ENCODE measurements around the gene MTX1. TPM values are rescaled to one million over a fixed set of nuclear protein-coding genes. Genes with fewer than 3 reads are reported as not detected.
"Not testable (repeated sequence)": the region's sequence is repeated elsewhere in the genome, so short reads cannot be mapped to it uniquely, and the experiment has no call there.

MTX1 gene
- polyA plus RNA-seq (2011; rRNA removed) (44.6 and 62.3 TPM in 2 replicates), polyA minus RNA-seq (2011; rRNA and poly(A)+ RNA removed) (33.4 and 56.5 TPM in 2 replicates)

DNA sequence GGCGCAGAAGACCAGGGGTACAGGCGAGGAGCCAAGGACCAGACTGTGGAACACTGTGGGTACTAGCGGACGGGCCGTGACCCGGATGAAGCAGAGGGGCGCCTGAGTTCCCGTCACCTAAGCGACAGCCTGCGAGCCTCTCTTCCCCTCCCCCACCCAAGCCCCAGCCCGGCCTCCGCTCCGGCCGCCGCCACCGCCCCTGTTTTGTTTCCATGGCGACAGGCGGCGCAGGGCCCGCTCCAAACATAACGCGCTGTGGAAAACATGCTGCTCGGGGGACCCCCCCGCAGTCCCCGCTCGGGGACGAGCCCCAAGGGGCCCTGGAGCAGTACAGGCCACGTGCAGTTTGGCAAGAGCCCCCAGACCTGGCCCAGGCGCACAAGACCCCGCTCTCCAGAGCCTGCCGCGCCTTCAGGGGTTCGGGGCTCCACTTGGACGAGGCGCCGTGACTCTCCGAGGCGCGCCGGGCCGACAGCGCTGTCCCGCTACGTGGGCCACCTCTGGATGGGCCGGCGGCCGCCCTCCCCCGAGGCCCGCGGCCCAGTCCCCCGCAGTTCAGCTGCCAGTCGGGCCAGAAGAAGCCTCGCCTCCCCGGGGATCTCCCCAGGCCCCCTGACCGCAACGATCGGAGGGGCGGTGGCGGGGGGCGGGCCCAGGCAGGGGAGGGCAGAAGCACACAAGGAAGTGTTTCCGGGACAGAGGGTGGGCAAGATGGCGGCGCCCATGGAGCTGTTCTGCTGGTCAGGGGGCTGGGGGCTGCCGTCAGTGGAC is at the start of gene MTX1:
Gene MTX1, plus strand, starts transcription at position 155 of the 771 bp plus-strand sequence. Its CDS starts 110 bp downstream, at position 265.
- TF ChIP-seq, protein P1, sequence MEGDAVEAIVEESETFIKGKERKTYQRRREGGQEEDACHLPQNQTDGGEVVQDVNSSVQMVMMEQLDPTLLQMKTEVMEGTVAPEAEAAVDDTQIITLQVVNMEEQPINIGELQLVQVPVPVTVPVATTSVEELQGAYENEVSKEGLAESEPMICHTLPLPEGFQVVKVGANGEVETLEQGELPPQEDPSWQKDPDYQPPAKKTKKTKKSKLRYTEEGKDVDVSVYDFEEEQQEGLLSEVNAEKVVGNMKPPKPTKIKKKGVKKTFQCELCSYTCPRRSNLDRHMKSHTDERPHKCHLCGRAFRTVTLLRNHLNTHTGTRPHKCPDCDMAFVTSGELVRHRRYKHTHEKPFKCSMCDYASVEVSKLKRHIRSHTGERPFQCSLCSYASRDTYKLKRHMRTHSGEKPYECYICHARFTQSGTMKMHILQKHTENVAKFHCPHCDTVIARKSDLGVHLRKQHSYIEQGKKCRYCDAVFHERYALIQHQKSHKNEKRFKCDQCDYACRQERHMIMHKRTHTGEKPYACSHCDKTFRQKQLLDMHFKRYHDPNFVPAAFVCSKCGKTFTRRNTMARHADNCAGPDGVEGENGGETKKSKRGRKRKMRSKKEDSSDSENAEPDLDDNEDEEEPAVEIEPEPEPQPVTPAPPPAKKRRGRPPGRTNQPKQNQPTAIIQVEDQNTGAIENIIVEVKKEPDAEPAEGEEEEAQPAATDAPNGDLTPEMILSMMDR (IDR thresholded peaks at IDR 0.05; ENCODE audit: low read depth, low read length): no peak
- CTCF ChIA-PET: interaction anchor here (1.0 to 5.4 kb wide), 6 partner anchors 15 to 41 kb away, joined by 3 to 55 read pairs (median 9); partner anchors contain the start of gene KRTCAP2
- DNase-seq (ENCODE audit: low read depth, low spot score): no peak

GRCh38 chr1:155158991-155159390 is 49.5 kb upstream of the MTX1 start:
- no peak overlapping the region for H3K4me3 ChIP-seq (ENCODE audit: low read depth, low read length)
- H3K27ac ChIP-seq (ENCODE audit: low read depth, low read length): peak overlapping the region; percentile 21
- ChIA-PET POLR2A (interaction anchor here (0.7 kb wide), 1 partner anchor 115 kb away, joined by 4 read pairs; the partner anchor contains the start of gene CLK2), CTCF (no interaction called here)
- no peak for DNase-seq (ENCODE audit: low read depth, low spot score)
- H3K9me3 ChIP-seq (ENCODE audit: control insufficient read depth, insufficient read depth, low read length): no peaks in the 10 kb centered on the region
- TF ChIP-seq, protein P1 (IDR thresholded peaks at IDR 0.05; ENCODE audit: low read depth, low read length): no peak
- peaks cover 9% of the 10 kb centered on the region for H3K27me3 ChIP-seq (ENCODE audit: control insufficient read depth, insufficient read depth, low read length)

More for the DNA sequence above, at the start of gene MTX1:
- H3K27me3 ChIP-seq (ENCODE audit: control insufficient read depth, insufficient read depth, low read length): no peaks in the 10 kb centered on the region
- H3K9me3 ChIP-seq (ENCODE audit: control insufficient read depth, insufficient read depth, low read length): no peaks in the 10 kb centered on the region
- POLR2A ChIA-PET: interaction anchor here (1.0 to 2.5 kb wide), 6 partner anchors 15 to 36 kb away, joined by 4 to 19 read pairs (median 6); partner anchors contain the start of gene KRTCAP2
- H3K27ac ChIP-seq (ENCODE audit: low read depth, low read length): peak within 1 kb of the TSS; percentile 97
- peak within 1 kb of the TSS; percentile 96 for H3K4me3 ChIP-seq (ENCODE audit: low read depth, low read length)

DNA sequence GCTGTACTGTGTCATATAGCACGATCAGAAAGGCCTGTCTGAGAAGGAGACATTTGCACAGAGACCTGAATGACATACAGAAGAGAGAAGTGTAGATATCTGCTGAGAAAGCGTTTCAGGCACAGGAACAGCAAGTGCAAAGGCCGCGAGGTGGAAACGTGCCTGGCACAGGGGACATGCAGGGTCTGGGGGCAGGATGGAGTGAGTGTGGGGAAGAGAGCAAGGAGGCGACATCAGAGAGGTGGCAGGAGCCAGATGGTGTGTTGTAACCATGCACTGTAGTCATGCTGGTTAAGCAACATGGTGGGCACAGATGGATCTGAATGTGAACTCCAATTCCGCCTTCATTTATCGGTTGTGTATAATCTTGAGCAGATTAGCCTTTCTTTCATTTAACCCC is 48.4 kb upstream of the MTX1 start:
- TF ChIP-seq, protein P1 (IDR thresholded peaks at IDR 0.05; ENCODE audit: low read depth, low read length): no peak
- no peak for DNase-seq (ENCODE audit: low read depth, low spot score)
- ChIA-PET CTCF (interaction anchor here (0.9 to 1.0 kb wide), 2 partner anchors 9 to 65 kb away, joined by 3 read pairs; no protein-coding TSS in a partner anchor), POLR2A (no interaction called here)
- H3K27ac ChIP-seq (ENCODE audit: low read depth, low read length): no peak overlapping the region
- H3K27me3 ChIP-seq (ENCODE audit: control insufficient read depth, insufficient read depth, low read length): peaks cover 5% of the 10 kb centered on the region
- H3K4me3 ChIP-seq (ENCODE audit: low read depth, low read length): no peak overlapping the region
- no peaks in the 10 kb centered on the region for H3K9me3 ChIP-seq (ENCODE audit: control insufficient read depth, insufficient read depth, low read length)

GRCh38 chr1:155162631-155163030 is 45.9 kb upstream of the MTX1 start:
- ChIA-PET CTCF (interaction anchor here (0.7 to 12.4 kb wide), 3 partner anchors 10 to 72 kb away, joined by 6 to 317 read pairs (median 8); partner anchors contain the start of gene KRTCAP2), POLR2A (interaction anchor here (0.8 kb wide), 1 partner anchor 11 kb away, joined by 7 read pairs; no protein-coding TSS in a partner anchor)
- DNase-seq (ENCODE audit: low read depth, low spot score); H3K9me3 ChIP-seq (ENCODE audit: control insufficient read depth, insufficient read depth, low read length); H3K4me3 ChIP-seq (ENCODE audit: low read depth, low read length); H3K27me3 ChIP-seq (ENCODE audit: control insufficient read depth, insufficient read depth, low read length); H3K27ac ChIP-seq (ENCODE audit: low read depth, low read length): not testable (repeated sequence)

GRCh38 chr1:155163785-155164184 is 44.7 kb upstream of the MTX1 start:
- CTCF ChIA-PET: interaction anchor here (1.2 to 12.4 kb wide), 3 partner anchors 9 to 73 kb away, joined by 4 to 317 read pairs (median 8); partner anchors contain the start of gene KRTCAP2
- H3K9me3 ChIP-seq (ENCODE audit: control insufficient read depth, insufficient read depth, low read length); POLR2A ChIA-PET; H3K27me3 ChIP-seq (ENCODE audit: control insufficient read depth, insufficient read depth, low read length); H3K27ac ChIP-seq (ENCODE audit: low read depth, low read length); DNase-seq (ENCODE audit: low read depth, low spot score); H3K4me3 ChIP-seq (ENCODE audit: low read depth, low read length): not testable (repeated sequence)

DNA sequence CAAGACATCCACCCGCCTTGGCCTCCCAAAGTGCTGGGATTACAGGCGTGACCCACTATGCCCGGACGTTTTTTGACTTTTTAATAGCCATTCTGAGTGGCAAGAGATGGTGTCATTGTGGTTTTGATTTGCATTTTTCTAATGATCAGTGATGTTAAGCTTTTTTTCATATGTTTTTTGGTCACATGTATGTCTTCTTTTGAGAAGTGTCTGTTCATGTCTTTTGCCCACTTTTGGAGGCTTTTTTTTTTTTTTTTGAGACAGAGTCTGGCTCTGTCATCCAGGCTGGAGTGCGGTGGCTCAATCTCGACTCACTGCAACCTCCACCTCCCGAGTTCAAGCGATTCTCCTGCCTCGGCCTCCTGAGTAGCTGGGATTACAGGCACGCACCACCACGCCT is 43.9 kb upstream of the MTX1 start:
- H3K9me3 ChIP-seq (ENCODE audit: control insufficient read depth, insufficient read depth, low read length); DNase-seq (ENCODE audit: low read depth, low spot score); H3K4me3 ChIP-seq (ENCODE audit: low read depth, low read length); POLR2A ChIA-PET; H3K27me3 ChIP-seq (ENCODE audit: control insufficient read depth, insufficient read depth, low read length); H3K27ac ChIP-seq (ENCODE audit: low read depth, low read length): not testable (repeated sequence)
- CTCF ChIA-PET: interaction anchor here (1.2 to 12.4 kb wide), 2 partner anchors 30 to 74 kb away, joined by 4 to 317 read pairs; no protein-coding TSS in a partner anchor

Data from AG04450 (cell line).